Liver (tissue), 9 donors: ENCODE data around the gene PELI3. TPM values are rescaled to one million over a fixed set of nuclear protein-coding genes. Genes with fewer than 3 reads are reported as not detected.

Experiments
- DNase-seq: peaks from one replicate; pipeline ENCODE4 v3.0.0-alpha.2; 2017; ENCODE audit warnings: low spot score
- H3K27ac ChIP-seq, 2 donors: one replicate each; pipeline ENCODE4 v1.7.0; 2013; ENCODE audit warnings: inconsistent platforms in 2 of 2, low read length in 2 of 2, control low read depth in 1 of 2, low read depth in 1 of 2, mild to moderate bottlenecking in 1 of 2
- H3K27me3 ChIP-seq, 4 donors: one replicate each; pipeline versions ENCODE4 v1.6.1 to v1.7.0; 2013; ENCODE audit warnings: low read length in 3 of 4, inconsistent platforms in 1 of 4, mild to moderate bottlenecking in 1 of 4, moderate library complexity in 1 of 4; ENCODE audit not compliant: control insufficient read depth in 4 of 4, insufficient read depth in 4 of 4
- H3K36me3 ChIP-seq, 4 donors: one replicate each; pipeline versions ENCODE4 v1.6.1 to v1.7.0; 2013; ENCODE audit warnings: low read length in 3 of 4, mild to moderate bottlenecking in 3 of 4, low read depth in 1 of 4, moderate library complexity in 1 of 4; ENCODE audit not compliant: control insufficient read depth in 4 of 4, insufficient read depth in 3 of 4
- H3K4me1 ChIP-seq, 4 donors: one replicate each; pipeline versions ENCODE4 v1.6.1 to v1.7.0; 2013; ENCODE audit warnings: low read length in 3 of 4, mild to moderate bottlenecking in 3 of 4, moderate library complexity in 1 of 4; ENCODE audit not compliant: control insufficient read depth in 4 of 4, insufficient read depth in 4 of 4
- H3K4me3 ChIP-seq, 3 donors: one replicate each; pipeline versions ENCODE4 v1.6.1 to v1.7.0; 2013; ENCODE audit warnings: low read length in 3 of 3, control low read depth in 1 of 3, low read depth in 1 of 3, mild to moderate bottlenecking in 1 of 3
- H3K9ac ChIP-seq, 2 donors: one replicate each; pipeline ENCODE4 v1.7.0; 2013; ENCODE audit warnings: low read length in 2 of 2, mild to moderate bottlenecking in 2 of 2, moderate library complexity in 2 of 2, control low read depth in 1 of 2, low read depth in 1 of 2
- H3K9me3 ChIP-seq, 4 donors: one replicate each; pipeline versions ENCODE4 v1.6.1 to v1.7.0; 2013; ENCODE audit warnings: low read length in 3 of 4; ENCODE audit not compliant: control insufficient read depth in 4 of 4
- EGR1 ChIP-seq, 2 donors: IDR thresholded peaks; 2 replicates each; pipeline ENCODE4 v1.6.1; 2016 to 2018; ENCODE audit warnings: antibody characterized with exemption in 2 of 2, low read depth in 2 of 2
- FOXA1 ChIP-seq: IDR thresholded peaks from 2 replicates; pipeline ENCODE4 v1.6.1; 2016; ENCODE audit warnings: antibody characterized with exemption
- FOXA2 ChIP-seq: IDR thresholded peaks from 2 replicates; pipeline ENCODE4 v1.6.1; 2016; ENCODE audit warnings: antibody characterized with exemption
- GABPA ChIP-seq, 2 donors: IDR thresholded peaks in 1 of 2; conservative IDR thresholded peaks in 1 of 2; 2 replicates each; pipeline ENCODE4 v1.6.1; 2016; ENCODE audit warnings: antibody characterized with exemption in 2 of 2, mild to moderate bottlenecking in 1 of 2, moderate library complexity in 1 of 2
- HNF4A ChIP-seq, 2 donors: conservative IDR thresholded peaks; 2 replicates each; pipeline ENCODE4 v1.6.1; 2016; ENCODE audit warnings: antibody characterized with exemption in 2 of 2, mild to moderate bottlenecking in 2 of 2
- JUND ChIP-seq, 2 donors: IDR thresholded peaks; 2 replicates each; pipeline ENCODE4 v1.6.1; 2016; ENCODE audit warnings: antibody characterized with exemption in 2 of 2
- NR2F2 ChIP-seq: IDR thresholded peaks from 2 replicates; pipeline ENCODE4 v1.6.1; 2016; ENCODE audit warnings: antibody characterized with exemption
- RAD21 ChIP-seq, 2 donors: IDR thresholded peaks; 2 replicates each; pipeline ENCODE4 v1.6.1; 2016; ENCODE audit warnings: antibody characterized with exemption in 2 of 2, mild to moderate bottlenecking in 2 of 2
- RXRA ChIP-seq, 2 donors: IDR thresholded peaks; 2 replicates each; pipeline ENCODE4 v1.6.1; 2017 to 2018; ENCODE audit warnings: antibody characterized with exemption in 2 of 2, mild to moderate bottlenecking in 1 of 2
- SP1 ChIP-seq: IDR thresholded peaks from 2 replicates; pipeline ENCODE4 v1.6.1; 2018; ENCODE audit warnings: antibody characterized with exemption, mild to moderate bottlenecking
- TAF1 ChIP-seq: conservative IDR thresholded peaks from 2 replicates; pipeline ENCODE4 v1.6.1; 2016; ENCODE audit warnings: antibody characterized with exemption, mild to moderate bottlenecking
- YY1 ChIP-seq: IDR thresholded peaks from 2 replicates; pipeline ENCODE4 v1.6.1; 2016; ENCODE audit warnings: antibody characterized with exemption, mild to moderate bottlenecking
- WGBS: extraction: QIAGEN DNeasy Blood & Tissue Kit; methylation state at CpG from one replicate; pipeline ENCODE4 v1.1.7; 2013; 5-methylcytosine and 5-hydroxymethylcytosine counted together
- polyA plus RNA-seq, 2 donors: library from polyadenylated mRNA; stranded (reverse) in 1 of 2; unstranded in 1 of 2; fragments of 200-250 nt in 1 of 2; fragments of >200 nt in 1 of 2; fragmentation: Nextera tagmentation in 1 of 2; extraction: Ambion mirVana in 1 of 2; gene quantifications; one replicate each; pipeline versions ENCODE4 v1.2.1 to v1.2.3, GENCODE V29; 2013 to 2015
- total RNA-seq, 2 donors: library from RNA; depleted of rRNA; stranded (reverse); fragments of >200 nt; gene quantifications; one replicate each; pipeline ENCODE4 v1.2.3, GENCODE V29; 2014
- TF ChIP-seq, protein P1 (sequence below): fragments of 150-350 bp; IDR thresholded peaks from 2 replicates; pipeline ENCODE4 v1.5.1; 2017; ENCODE audit warnings: improper control_type of control experiment, low read depth, low read length; ENCODE audit not compliant: missing input control
- TF ChIP-seq, protein P2 (sequence below): IDR thresholded peaks from 2 replicates; pipeline ENCODE4 v1.6.1; 2016; ENCODE audit warnings: antibody characterized with exemption, mild to moderate bottlenecking
- TF ChIP-seq, protein P3 (sequence below): IDR thresholded peaks from 2 replicates; pipeline ENCODE4 v1.6.1; 2016; ENCODE audit warnings: antibody characterized with exemption
- TF ChIP-seq, protein P4 (sequence below): IDR thresholded peaks from 2 replicates; pipeline ENCODE4 v1.6.1; 2016; ENCODE audit warnings: antibody characterized with exemption
- TF ChIP-seq, protein P5 (sequence below): IDR thresholded peaks from 2 replicates; pipeline ENCODE4 v1.6.1; 2016; ENCODE audit warnings: antibody characterized with exemption
- donor health status: healthy.
- donor health status: healthy.
- donor health status: healthy.
- donor health status: healthy.
- donor health status: healthy.

Gene PELI3
- total and polyA plus RNA-seq, 4 donors = 1.7 to 5.4 (median 2.1) TPM

DNA sequence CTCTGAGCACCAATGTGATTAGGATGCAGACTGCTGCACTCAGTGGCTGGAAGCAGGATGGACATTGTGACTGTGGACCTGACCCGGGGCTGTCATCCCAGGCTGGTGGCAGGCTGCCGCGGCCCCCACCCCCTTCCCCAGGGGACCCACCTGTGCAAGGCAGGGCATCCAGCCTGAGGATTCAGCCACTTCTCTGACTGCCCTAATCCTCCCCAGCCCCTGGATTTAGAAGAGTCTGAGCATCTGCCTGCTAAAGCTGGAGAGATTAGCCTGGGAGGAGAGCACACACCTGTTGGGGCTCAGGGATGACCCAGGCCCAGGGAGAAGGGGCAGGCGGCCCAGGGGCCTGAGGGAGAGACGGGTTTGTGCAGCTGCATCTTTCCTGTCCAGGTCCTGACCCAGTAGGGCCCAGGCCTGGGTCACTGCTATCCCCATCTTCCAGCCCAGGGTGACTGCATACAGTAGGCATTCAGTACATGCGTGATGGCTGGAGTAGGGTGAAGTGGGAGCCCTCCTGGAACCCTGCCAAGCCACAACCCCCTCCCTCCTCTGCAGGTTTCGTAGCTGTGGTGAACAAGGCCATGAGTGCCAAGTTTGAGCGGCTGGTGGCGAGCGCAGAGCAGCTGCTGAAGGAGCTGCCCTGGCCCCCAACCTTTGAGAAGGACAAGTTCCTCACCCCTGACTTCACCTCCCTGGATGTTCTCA is 25.6 kb downstream of the PELI3 start:
- TF ChIP-seq SP1 = no peak
- TF ChIP-seq FOXA1 = no peak
- TF ChIP-seq FOXA2 = no peak
- TF ChIP-seq, protein P1, sequence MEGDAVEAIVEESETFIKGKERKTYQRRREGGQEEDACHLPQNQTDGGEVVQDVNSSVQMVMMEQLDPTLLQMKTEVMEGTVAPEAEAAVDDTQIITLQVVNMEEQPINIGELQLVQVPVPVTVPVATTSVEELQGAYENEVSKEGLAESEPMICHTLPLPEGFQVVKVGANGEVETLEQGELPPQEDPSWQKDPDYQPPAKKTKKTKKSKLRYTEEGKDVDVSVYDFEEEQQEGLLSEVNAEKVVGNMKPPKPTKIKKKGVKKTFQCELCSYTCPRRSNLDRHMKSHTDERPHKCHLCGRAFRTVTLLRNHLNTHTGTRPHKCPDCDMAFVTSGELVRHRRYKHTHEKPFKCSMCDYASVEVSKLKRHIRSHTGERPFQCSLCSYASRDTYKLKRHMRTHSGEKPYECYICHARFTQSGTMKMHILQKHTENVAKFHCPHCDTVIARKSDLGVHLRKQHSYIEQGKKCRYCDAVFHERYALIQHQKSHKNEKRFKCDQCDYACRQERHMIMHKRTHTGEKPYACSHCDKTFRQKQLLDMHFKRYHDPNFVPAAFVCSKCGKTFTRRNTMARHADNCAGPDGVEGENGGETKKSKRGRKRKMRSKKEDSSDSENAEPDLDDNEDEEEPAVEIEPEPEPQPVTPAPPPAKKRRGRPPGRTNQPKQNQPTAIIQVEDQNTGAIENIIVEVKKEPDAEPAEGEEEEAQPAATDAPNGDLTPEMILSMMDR = no peak
- no peak for TF ChIP-seq JUND (IDR thresholded peaks at IDR 0.05)
- no peak for TF ChIP-seq HNF4A (conservative IDR thresholded peaks at IDR 0.05)
- TF ChIP-seq EGR1 (IDR thresholded peaks at IDR 0.05; ENCODE audit: low read depth in 2 of 2) = no peak
- no peak for TF ChIP-seq GABPA (IDR thresholded peaks at IDR 0.05 in 1 of 2, conservative IDR thresholded peaks at IDR 0.05 in 1 of 2)
- no peak for TF ChIP-seq NR2F2
- TF ChIP-seq, protein P2, sequence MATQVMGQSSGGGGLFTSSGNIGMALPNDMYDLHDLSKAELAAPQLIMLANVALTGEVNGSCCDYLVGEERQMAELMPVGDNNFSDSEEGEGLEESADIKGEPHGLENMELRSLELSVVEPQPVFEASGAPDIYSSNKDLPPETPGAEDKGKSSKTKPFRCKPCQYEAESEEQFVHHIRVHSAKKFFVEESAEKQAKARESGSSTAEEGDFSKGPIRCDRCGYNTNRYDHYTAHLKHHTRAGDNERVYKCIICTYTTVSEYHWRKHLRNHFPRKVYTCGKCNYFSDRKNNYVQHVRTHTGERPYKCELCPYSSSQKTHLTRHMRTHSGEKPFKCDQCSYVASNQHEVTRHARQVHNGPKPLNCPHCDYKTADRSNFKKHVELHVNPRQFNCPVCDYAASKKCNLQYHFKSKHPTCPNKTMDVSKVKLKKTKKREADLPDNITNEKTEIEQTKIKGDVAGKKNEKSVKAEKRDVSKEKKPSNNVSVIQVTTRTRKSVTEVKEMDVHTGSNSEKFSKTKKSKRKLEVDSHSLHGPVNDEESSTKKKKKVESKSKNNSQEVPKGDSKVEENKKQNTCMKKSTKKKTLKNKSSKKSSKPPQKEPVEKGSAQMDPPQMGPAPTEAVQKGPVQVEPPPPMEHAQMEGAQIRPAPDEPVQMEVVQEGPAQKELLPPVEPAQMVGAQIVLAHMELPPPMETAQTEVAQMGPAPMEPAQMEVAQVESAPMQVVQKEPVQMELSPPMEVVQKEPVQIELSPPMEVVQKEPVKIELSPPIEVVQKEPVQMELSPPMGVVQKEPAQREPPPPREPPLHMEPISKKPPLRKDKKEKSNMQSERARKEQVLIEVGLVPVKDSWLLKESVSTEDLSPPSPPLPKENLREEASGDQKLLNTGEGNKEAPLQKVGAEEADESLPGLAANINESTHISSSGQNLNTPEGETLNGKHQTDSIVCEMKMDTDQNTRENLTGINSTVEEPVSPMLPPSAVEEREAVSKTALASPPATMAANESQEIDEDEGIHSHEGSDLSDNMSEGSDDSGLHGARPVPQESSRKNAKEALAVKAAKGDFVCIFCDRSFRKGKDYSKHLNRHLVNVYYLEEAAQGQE = no peak
- TF ChIP-seq, protein P3, sequence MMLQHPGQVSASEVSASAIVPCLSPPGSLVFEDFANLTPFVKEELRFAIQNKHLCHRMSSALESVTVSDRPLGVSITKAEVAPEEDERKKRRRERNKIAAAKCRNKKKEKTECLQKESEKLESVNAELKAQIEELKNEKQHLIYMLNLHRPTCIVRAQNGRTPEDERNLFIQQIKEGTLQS = no peak
- TF ChIP-seq RAD21 (IDR thresholded peaks at IDR 0.05) = no peak
- TF ChIP-seq, protein P4, sequence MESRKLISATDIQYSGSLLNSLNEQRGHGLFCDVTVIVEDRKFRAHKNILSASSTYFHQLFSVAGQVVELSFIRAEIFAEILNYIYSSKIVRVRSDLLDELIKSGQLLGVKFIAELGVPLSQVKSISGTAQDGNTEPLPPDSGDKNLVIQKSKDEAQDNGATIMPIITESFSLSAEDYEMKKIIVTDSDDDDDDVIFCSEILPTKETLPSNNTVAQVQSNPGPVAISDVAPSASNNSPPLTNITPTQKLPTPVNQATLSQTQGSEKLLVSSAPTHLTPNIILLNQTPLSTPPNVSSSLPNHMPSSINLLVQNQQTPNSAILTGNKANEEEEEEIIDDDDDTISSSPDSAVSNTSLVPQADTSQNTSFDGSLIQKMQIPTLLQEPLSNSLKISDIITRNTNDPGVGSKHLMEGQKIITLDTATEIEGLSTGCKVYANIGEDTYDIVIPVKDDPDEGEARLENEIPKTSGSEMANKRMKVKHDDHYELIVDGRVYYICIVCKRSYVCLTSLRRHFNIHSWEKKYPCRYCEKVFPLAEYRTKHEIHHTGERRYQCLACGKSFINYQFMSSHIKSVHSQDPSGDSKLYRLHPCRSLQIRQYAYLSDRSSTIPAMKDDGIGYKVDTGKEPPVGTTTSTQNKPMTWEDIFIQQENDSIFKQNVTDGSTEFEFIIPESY = no peak
- no peak for TF ChIP-seq YY1
- TF ChIP-seq, protein P5, sequence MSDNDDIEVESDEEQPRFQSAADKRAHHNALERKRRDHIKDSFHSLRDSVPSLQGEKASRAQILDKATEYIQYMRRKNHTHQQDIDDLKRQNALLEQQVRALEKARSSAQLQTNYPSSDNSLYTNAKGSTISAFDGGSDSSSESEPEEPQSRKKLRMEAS = no peak
- TF ChIP-seq RXRA (IDR thresholded peaks at IDR 0.05) = no peak
- TF ChIP-seq TAF1 = no peak
- no peaks in the 10 kb centered on the region for H3K4me1 ChIP-seq
- H3K27me3 ChIP-seq = no peaks in the 10 kb centered on the region
- H3K27ac ChIP-seq = no peak overlapping the region
- no peak for DNase-seq
- no peaks in the 10 kb centered on the region for H3K9me3 ChIP-seq
- 92% methylated on average over 10 of the region's 10 CpGs for WGBS
- H3K4me3 ChIP-seq = no peak overlapping the region
- peaks cover 5 to 50% (median 8%) of the 10 kb centered on the region in 4 donors for H3K36me3 ChIP-seq
- H3K9ac ChIP-seq = no peak overlapping the region
